Dedifferentiated amniotic fluid mesenchymal stem cell (primary cell): Measurements from ENCODE around the gene ANGPTL8.

Source experiments
- DNase-seq: peaks from one replicate; pipeline ENCODE4 v3.0.0-alpha.2; 2016; ENCODE audit errors: extremely low spot score

The ANGPTL8 gene

GRCh38 chr19:11291415-11291814, 52.0 kb downstream of the ANGPTL8 start:
- DNase-seq: no peak
